Myocyte (in vitro differentiated cells): Measurements from ENCODE around the gene RICTOR. TPM values are rescaled to one million over a fixed set of nuclear protein-coding genes. Genes with fewer than 3 reads are reported as not detected.

Source experiments
- DNase-seq: peaks from one replicate; pipeline ENCODE4 v3.0.0-alpha.2; 2012; ENCODE audit warnings: low read depth
- total RNA-seq: library from RNA; depleted of rRNA; stranded (reverse); fragments of >200 nt; gene quantifications from 2 replicates; pipeline ENCODE4 v1.2.3, GENCODE V29; 2014

RICTOR gene
- total RNA-seq, 1 donor from 2014 or later = 28.5 TPM

DNA sequence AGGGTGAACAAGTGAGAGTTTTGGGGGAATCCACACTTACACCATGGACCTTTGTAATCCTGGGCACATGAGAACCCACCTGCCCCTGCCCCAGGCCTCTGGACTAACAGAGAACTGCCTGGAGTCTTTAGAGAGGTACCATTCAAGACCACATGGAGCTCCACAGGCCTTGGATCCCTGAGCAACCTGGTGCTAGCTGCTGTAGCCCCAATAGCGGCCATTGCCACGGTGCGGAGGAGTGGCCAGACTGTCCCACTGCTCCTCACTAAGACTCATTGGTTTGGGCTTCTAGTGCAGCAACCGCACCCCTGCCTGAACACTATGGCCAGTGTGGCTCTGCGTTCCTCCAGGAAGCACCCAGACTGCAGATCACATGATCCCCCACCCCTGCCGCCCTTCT lies 182.6 kb downstream of the RICTOR start:
- DNase-seq = no peak

DNA sequence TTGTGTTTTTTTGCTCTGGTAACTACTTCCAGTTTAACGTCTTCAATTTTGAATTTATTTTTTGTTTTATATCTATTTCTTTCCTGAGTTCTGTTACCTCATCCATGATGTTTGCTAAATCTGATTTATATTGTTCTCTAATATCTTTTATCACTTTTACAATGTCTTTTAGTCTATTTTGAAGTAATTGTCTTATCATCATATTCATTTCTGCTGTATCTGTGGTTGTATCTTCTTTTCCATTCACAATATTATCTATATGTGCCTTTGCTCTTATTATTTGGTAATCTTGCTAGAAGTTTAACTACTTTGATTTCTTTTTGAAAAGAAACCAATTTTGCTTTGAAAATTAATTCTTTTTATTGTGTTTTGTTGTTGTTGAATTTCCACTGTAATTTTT lies 184.8 kb downstream of the RICTOR start:
- DNase-seq = no peak

DNA sequence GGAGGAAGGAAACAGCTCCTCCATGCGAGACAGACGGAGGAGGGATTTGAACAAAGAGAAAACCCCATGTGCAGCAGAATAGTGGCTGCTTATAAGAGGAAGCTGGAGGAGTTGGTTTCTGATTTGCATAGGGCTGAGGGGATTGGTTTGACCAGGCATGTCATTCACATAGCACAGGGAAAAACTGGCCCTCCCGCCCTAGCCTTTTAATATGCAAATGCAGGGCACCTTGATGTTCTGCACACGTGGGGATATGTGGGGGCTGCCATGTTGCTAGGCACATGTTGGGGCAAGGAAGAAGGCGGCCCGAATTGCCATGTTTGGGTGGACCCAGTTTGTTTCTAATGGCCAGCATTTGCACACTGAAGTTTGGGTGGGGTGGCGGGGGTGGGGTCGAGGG lies 186.2 kb downstream of the RICTOR start:
- DNase-seq = no peak

Other genes with a start within 250 kb of the RICTOR start
- gene OSMR, start 228.4 kb downstream of the RICTOR start, total RNA-seq = 15.6 and 40.0 TPM in 2 replicates
- not detected in 2 replicates for gene FYB1, start 145.2 kb upstream of the RICTOR start, total RNA-seq